CD4-positive, alpha-beta T cell treated with Interleukin-15 for 1 hour (primary cell): ENCODE results near the gene ACSF3.
A peak's percentile ranks its signal among the peaks of the same experiment; 100 is the strongest.
"Not testable (repeated sequence)": the region's sequence is repeated elsewhere in the genome, so short reads cannot be mapped to it uniquely, and the experiment has no call there.

Experiments
- DNase-seq: peaks from one replicate; pipeline ENCODE4 v3.0.0-alpha.2; 2020

Gene ACSF3

GRCh38 chr16:89055894-89056555 is 37.6 kb upstream of the ACSF3 start:
- no peak for DNase-seq

- no peak for DNase-seq
These were observed 37.1 kb upstream of the ACSF3 start for GRCh38 chr16:89056592-89056991.

- no peak for DNase-seq
These were observed 35.9 kb upstream of the ACSF3 start for GRCh38 chr16:89057738-89058137.

- no peak for DNase-seq
These were observed 34.8 kb upstream of the ACSF3 start for GRCh38 chr16:89058812-89059211.

- peak; percentile 53 for DNase-seq
These were observed 33.4 kb upstream of the ACSF3 start for GRCh38 chr16:89060207-89060794.

- DNase-seq: no peak
These were observed 32.6 kb upstream of the ACSF3 start for GRCh38 chr16:89061086-89061485.

- no peak for DNase-seq
These were observed 31.9 kb upstream of the ACSF3 start for GRCh38 chr16:89061590-89062380.

GRCh38 chr16:89062389-89063345 is 31.0 kb upstream of the ACSF3 start:
- no peak for DNase-seq

GRCh38 chr16:89063768-89064320 is 29.8 kb upstream of the ACSF3 start:
- DNase-seq: no peak

GRCh38 chr16:89064606-89065457 is 28.8 kb upstream of the ACSF3 start:
- no peak for DNase-seq

GRCh38 chr16:89065458-89065822 is 28.2 kb upstream of the ACSF3 start:
- DNase-seq: no peak

GRCh38 chr16:89066721-89067120 is 26.9 kb upstream of the ACSF3 start:
- no peak for DNase-seq

GRCh38 chr16:89067677-89068443 is 25.8 kb upstream of the ACSF3 start:
- no peak for DNase-seq

GRCh38 chr16:89068814-89069616 is 24.6 kb upstream of the ACSF3 start:
- DNase-seq: not testable (repeated sequence)

GRCh38 chr16:89069920-89070319 is 23.7 kb upstream of the ACSF3 start:
- no peak for DNase-seq

GRCh38 chr16:89070590-89070989 is 23.1 kb upstream of the ACSF3 start:
- no peak for DNase-seq

- DNase-seq: no peak
These were observed 21.7 kb upstream of the ACSF3 start for GRCh38 chr16:89071686-89072547.

- no peak for DNase-seq
These were observed 21.0 kb upstream of the ACSF3 start for GRCh38 chr16:89072548-89073130.
